Activated CD4-positive, alpha-beta T cell treated with anti-CD3 and anti-CD28 coated beads, Interleukin-2, amount 50 U/mL, for 16 hours (primary cell): ENCODE measurements around the gene CRB2.

Source experiments
- DNase-seq: peaks from one replicate; pipeline ENCODE4 v3.0.0-alpha.2; 2020

The CRB2 gene

DNA sequence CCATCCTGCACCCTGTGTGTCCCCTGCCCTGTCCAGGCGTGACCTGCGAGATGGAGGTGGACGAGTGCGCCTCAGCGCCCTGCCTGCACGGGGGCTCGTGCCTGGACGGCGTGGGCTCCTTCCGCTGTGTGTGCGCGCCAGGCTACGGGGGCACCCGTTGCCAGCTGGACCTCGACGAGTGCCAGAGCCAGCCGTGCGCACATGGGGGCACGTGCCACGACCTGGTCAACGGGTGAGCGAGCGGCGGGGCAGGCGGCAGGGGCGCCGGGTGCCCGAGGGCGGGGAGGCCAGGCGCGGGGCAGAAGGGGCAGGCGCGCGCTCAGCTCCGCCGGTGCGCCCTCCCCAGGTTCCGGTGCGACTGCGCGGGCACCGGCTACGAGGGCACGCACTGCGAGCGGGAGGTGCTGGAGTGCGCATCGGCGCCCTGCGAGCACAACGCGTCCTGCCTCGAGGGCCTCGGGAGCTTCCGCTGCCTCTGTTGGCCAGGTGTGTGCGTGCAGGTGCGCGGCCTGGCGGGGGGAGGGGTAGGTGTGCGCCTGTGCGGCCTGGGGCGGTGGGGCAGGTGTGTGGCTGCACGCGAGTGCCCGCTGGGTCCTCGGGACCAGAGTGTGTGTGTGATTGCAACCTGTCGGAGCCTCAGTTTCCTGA lies 10.0 kb downstream of the CRB2 start:
- no peak for DNase-seq

DNA sequence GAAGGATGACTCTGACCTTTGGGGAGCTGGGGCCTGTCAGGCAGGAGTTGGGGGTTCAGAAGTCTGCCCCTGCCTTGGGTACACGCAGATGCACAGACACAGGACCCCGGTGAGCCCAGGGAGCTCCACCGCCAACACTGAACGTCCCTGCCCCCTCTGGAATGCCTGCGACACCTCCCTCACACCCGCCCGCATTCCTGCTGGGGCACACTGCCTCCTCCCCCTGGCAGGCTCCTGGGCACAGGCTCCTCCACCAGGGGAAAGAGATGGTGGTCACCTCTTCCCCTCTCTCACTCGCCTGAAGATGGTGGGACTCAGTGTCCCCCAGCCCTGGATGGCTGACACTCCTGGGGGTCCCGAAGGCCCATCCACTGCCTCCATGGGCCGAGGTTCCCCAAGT lies 12.0 kb downstream of the CRB2 start:
- DNase-seq = no peak

DNA sequence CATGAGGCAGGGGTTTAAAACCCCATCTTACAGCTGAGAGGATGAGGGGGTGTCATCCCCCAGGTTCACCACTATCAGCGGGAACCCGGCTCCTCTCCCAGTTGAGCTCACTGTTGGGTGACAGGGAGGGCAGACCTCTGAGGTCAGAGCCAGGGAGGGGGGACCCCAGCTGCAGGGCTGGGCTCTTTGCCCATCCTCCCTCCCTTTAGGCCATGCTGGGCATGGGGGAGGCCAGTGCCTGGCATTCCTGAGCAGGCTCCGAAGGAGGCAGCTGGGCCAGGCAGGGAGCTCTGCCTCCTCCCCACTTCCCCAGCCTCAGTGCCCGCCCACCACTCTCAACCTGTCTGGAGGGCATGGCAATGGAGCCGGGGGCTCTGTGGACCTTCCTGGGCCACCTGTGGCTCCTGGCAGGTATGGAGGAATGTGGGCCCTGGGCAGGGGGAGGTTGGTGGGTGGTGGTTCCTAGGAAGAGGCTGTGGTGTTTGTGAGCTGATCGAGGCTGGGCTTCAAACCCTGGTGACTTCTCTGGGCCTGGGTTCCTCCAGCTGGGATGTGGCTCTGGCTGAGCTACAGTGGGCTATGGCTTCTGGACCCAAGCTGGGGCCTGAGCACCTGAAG lies 12.6 kb downstream of the CRB2 start:
- no peak for DNase-seq

DNA sequence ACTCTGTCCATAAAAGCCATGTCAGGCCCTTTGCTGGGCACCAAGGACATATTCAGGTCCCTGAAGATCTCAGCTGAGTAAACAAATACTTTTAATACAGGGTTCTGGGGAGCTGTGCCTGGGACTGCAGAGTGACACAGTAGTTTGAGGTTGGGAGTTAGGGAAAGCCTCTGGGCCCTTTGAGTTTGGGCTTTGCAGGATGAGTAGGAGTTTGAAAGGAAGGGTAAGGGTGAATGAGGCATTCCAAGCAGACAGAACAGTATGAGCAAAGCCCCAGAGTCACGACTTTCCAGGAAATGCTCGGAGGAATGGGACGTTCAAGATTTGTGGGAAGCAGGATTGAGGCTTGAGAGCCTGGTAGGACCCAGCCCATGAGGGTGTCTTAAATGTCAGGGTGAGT lies 13.3 kb downstream of the CRB2 start:
- DNase-seq = no peak

DNA sequence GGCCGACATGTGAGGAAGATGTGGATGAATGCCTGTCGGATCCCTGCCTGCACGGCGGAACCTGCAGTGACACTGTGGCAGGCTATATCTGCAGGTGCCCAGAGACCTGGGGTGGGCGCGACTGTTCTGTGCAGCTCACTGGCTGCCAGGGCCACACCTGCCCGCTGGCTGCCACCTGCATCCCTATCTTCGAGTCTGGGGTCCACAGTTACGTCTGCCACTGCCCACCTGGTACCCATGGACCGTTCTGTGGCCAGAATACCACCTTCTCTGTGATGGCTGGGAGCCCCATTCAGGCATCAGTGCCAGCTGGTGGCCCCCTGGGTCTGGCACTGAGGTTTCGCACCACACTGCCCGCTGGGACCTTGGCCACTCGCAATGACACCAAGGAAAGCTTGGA lies 14.1 kb downstream of the CRB2 start:
- no peak for DNase-seq

DNA sequence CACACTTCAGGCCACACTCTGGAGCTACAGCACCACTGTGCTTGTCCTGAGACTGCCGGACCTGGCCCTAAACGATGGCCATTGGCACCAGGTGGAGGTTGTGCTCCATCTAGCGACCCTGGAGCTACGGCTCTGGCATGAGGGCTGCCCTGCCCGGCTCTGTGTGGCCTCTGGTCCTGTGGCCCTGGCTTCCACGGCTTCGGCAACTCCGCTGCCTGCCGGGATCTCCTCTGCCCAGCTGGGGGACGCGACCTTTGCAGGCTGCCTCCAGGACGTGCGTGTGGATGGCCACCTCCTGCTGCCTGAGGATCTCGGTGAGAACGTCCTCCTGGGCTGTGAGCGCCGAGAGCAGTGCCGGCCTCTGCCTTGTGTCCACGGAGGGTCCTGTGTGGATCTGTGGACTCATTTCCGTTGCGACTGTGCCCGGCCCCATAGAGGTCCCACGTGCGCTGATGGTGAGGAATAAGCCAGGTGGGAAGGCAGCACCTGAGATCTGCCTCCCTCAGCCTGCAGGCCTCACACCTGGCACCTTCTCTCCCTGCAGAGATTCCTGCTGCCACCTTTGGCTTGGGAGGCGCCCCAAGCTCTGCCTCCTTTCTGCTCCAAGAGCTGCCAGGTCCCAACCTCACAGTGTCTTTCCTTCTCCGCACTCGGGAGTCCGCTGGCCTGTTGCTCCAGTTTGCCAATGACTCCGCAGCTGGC lies 14.7 kb downstream of the CRB2 start:
- no peak for DNase-seq

DNA sequence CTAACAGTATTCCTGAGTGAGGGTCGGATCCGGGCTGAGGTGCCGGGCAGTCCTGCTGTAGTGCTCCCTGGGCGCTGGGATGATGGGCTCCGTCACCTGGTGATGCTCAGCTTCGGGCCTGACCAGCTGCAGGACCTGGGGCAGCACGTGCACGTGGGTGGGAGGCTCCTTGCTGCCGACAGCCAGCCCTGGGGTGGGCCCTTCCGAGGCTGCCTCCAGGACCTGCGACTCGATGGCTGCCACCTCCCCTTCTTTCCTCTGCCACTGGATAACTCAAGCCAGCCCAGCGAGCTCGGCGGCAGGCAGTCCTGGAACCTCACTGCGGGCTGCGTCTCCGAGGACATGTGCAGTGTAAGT lies 15.2 kb downstream of the CRB2 start:
- DNase-seq = no peak

DNA sequence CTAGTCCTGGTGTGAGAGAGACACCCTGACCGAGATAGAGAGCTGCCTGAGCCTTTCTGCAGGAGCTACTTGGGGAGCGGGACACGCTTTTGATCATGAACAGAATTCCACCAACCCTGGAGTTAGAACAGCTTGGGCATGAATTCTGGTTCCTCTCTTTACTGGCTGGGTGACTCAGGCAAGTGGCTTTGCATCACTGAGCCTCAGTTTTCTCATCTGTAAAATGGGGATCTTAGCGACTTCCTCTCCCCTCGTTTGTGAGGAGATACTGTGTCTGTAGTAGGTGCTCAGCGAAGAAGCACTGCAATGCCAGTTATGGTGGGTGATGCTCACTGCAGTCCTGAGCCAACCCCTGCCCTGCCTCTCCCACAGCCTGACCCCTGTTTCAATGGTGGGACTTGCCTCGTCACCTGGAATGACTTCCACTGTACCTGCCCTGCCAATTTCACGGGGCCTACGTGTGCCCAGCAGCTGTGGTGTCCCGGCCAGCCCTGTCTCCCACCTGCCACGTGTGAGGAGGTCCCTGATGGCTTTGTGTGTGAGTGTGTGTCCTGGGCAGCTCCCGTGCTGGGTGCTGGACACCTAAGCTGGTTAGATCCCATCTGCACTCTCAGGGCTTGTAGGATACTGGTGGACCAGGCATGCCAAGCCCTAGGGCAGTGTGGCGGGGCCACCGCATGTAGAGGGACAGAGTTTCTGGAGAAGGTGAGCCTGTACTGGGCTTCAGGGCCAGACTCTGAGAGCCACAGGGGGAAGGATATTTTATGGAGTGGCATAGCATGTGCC lies 16.0 kb downstream of the CRB2 start:
- DNase-seq = no peak

DNA sequence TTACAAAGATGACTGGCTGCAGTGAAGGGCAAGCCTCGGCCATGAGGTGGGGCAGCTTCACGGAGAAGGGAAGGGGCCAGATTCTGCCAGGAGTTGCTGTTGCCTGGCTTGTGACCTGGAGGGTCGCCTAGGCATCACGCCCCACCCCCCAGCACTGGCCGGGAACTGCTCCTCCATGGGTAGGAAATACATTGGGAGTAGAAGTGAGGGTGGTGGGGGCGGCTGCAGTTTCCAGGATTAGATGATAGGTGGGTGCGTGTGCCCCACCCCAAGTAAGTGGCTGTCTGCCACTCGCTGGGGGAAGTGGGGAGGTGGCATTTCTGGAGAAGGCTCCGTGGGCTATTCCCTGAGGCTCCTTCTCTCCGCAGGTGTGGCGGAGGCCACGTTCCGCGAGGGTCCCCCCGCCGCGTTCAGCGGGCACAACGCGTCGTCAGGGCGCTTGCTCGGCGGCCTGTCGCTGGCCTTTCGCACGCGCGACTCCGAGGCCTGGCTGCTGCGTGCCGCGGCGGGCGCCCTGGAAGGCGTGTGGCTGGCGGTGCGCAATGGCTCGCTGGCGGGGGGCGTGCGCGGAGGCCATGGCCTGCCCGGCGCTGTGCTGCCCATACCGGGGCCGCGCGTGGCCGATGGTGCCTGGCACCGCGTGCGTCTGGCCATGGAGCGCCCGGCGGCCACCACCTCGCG lies 16.9 kb downstream of the CRB2 start:
- no peak for DNase-seq

DNA sequence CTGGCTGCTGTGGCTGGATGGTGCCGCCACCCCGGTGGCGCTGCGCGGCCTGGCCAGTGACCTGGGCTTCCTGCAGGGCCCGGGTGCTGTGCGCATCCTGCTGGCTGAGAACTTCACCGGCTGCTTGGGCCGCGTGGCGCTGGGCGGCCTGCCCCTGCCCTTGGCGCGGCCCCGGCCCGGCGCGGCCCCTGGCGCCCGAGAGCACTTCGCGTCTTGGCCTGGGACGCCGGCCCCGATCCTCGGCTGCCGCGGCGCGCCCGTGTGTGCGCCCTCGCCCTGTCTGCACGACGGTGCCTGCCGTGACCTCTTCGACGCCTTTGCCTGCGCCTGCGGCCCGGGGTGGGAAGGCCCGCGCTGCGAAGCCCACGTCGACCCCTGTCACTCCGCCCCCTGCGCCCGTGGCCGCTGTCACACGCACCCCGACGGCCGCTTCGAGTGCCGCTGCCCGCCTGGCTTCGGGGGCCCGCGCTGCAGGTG lies 17.5 kb downstream of the CRB2 start:
- no peak for DNase-seq

DNA sequence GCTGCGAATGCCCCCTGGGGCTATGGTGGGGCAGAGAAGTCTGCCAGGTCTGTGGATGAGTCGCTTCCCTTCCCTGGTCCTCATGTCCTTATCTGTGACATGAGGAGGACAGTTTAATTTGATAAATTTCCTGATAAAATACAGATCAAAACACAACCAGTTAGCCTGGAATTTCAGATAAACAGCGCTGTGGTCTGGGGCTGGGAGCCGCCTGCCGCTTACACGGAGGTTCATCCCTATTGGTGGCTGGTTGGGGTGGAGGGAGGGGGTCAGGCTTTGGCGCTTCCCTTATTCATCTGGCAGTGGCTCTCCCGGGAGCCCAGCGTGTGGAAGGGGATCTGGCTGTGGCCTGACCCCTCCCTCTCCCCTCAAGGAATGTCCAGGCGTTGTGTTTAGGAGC lies 17.9 kb downstream of the CRB2 start:
- DNase-seq = no peak

DNA sequence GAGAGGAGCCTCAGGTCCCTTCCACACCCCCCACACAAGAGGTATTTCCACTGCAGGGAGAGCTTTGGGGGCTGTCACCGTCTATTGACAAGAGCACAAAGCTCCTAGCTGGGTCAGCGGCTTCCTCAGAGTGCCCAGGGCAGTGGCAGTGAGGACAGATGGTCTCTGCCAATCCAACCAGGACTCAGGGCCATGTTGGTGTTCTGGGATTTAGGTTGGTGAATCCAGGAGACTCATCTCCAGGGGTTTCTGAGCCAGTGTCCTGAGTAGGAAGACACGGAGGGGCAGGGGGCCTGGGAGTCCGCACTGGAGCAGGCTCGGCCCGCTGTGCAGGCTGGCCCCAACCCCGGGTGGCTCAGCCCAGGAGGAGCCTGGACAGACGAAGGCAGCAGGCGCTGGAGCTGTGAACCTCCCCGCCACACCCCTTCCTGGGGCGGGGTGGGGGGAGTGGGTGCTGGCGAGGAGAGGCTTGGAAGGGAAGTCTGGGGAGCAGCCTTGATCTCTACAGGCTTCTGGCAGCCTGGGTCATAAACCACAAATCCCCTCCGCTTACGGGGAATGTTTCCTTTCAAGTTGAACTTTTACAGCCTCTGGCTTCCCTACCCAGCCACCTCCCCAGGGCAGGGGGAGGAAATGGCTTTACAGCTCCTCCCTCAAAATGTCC lies 19.6 kb downstream of the CRB2 start:
- no peak for DNase-seq

DNA sequence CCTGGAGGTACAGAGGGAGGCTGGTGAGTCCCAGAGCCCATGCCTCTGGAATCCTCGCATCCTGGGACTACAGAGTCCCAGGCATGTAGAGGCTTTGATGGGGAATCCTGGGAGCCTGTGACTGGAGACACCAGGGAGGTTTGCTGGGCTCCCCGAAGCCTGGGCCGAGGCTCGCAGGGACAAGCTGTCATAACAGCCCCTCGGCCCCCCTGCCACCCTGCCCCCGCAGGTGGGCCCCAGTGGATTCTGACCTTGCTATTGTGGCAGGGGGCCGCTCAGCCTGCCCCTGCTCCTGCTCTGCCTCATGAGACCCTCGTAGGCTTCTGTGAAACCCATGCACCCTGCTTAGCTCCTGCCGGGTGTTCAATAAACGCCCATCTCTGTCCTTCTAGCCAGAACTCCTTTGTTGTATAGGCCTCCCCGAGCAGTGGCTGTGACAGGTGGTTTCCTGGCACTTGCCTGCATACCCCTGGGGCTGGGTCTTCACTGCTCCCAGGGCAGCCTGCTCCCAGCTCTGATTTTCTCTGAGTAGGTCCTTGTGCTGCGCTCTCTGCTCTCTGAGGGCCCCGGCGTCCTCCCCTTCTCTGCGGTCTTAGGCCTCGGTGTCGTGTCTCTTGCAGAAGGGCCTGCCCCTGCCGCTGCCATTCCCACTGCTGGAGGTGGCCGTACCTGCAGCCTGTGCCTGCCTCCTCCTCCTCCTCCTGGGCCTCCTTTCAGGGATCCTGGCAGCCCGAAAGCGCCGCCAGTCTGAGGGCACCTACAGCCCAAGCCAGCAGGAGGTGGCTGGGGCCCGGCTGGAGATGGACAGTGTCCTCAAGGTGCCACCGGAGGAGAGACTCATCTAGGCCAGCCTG lies 20.4 kb downstream of the CRB2 start:
- DNase-seq = no peak

DNA sequence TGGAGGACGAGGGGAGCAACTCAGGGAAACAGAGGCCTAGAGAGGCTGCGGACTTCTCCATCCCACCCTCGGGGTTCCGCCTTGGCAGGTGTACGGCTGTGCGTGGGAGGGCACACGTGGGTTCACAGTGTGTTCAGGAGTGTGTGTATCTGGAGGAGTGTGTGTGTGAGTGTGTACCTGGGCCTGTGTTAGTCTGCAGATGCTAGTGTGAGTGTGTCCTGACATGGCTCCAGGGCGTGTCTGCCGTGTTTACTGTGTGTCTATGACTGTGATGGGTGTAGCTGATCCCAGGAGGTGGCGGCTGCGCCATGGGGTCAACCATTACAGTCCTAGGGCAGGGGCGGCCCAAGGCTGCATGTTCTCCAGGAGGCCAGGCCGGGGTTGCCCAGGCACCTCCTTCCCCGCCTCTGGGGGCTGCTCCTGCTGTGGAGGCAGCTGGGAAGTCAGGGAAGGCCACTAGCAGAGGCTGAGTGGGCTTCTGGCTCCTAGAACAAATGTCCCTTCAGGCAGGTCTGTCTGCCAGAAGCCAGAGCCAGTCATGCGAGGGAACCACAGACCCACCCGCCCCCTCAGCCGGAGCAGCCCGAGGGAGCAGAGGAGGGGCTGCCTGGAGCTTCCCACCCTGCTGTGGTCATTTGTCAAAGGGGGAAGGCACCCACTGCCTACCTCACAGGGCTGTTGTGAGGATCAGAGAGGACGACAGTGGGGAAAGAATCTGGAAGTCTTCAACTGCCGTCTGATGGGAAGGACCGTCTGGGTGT lies 21.4 kb downstream of the CRB2 start:
- DNase-seq = no peak

DNA sequence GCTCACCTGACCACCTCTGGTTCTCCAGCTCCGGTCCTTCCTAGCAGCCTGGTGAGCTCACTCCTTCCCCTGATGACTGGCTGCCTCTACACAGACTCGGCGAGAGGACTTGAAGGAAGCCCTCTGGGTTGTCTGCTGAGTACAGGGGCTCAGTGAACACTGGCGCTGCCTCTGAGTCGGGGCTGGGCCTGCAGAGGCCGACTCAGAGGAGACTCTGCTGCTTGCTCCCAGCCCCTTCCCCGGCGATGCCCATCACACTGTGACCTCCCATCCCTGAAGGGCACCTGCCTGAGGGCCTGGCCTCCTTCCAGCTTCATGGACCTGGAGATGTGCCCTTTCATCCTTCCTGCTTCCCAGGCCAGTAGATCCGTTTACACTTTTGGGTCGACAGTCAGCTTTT lies 22.0 kb downstream of the CRB2 start:
- DNase-seq = no peak

DNA sequence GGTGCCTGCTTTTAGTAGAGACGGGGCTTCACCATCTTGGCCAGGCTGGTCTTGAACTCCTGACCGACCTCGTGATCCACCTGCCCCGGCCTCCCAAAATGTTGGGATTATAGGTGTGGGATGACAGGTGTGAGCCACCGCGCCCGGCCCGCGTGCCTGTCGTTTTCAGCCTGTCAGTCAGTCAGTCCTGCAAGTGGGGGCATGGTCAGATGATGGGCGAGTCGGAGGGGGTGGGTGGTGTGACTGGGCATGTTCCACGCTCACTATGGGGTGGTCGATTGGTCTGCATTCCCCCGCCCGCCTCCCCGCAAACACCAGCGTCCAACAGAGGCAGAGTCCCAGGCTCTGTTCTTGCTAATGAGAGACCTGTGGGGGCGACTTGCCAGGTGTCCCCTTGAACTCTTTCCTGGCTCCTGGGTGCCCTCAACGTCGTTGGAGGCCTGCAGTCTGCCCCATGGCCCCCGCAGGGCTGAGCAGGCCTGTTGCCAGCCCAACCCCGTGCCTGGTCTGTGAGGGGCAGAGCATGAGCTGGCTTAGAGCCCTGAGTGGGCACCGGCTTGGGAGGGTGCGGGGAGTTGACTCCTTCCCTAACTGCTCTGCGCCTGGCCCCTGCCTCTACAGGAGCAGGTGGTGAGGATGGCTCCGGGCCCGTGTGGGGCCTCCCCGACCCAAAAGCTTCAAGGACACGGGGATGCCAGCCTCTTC lies 23.1 kb downstream of the CRB2 start:
- DNase-seq = no peak

DNA sequence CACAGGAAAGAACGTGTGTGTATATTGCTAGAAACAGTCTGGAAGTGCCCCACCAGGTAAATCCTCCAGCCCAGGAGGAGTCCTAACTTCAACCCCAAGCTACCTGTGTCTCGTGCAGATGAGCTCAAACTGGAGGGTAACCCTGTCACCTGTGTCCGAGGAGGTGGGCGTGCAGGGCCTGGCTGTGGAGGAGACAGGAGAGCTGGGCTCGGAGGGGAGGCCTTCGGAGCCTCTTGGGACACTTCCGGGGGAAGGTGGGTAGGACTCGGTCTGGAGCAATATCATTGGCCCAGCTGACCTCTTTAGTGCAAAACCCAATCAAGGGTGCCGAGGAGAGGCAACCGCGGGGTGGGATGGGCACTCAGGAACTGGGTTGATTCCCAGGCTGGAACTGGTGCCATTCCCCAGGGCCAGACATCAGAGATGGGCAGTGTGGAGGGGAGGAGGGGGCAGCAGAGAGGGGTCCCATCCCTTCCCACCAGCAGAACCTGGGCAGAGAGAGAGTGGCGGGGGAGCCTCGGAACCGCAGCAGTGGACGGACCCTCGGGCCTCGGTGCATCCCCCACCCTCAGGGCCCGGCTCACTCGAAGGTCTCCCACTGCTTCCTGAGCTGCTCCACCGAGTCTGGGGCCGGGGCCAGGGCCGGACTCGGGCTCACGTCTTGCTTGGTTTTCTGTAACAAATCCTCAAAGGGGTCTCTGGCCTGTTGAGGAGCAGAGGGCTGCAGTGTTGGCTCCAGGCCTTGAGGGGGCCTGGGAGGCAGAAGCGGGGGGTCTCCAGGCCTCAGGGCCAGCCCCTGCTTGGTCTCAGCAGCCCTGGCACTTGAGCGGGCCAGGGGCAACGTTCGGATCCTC lies 25.1 kb downstream of the CRB2 start:
- DNase-seq = no peak

DNA sequence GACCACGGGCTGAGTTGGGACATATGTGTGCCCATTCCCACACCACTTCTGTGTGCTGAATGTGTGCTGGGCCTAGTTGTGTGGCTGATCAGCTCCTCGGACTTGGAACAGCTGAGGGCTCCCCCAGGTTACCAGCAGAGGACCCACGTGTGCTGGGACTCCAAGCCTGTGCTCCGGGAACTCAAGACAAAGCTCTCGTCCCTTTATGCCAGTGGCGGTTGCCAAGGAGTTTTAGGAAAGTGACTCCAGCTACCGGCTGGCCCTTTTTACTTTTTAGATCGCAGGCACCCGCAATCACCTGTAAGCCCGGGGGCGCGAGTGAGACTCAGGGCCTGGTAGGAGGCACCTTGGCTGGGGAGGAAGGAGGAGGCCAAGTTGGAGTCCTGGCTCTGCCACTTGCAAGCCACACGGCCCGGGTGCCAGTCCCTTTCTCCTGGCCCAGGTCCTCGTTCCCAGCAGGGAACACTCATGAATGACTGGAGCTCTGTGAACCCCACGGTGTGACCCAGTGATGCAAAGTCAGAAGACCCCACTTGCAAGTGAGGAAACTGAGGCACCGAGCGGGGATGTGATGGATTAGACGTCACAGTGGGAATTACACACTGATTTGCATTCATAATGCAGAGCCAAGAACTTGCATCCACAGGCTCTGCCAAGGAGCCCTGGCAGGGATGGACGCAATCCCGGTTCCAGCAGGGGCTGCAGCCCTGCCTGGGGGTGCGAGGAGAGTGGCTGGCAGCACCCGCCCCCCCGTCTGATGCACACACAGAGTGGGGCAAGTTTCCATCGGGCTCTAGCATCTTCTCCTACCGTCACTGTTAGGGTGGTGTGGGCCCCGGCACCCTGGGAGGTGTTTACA lies 26.9 kb downstream of the CRB2 start:
- DNase-seq = no peak
